ENCODE data around the gene SPRED2. TPM values are rescaled to one million over a fixed set of nuclear protein-coding genes. Genes with fewer than 3 reads are reported as not detected.
A peak's percentile ranks its signal among the peaks of the same experiment; 100 is the strongest.

Gene SPRED2
- total RNA-seq, 4 donors from 2014 or later, result 15.6 to 63.0 (median 44.8) TPM

- Histone ChIP-seq H3K4me1 (peaks cover 0 to 4% of the 10 kb centered on the region in 2 donors), H3K27me3 (no peaks in the 10 kb centered on the region), H3K27ac (peak overlapping the region; percentile 98 to 99), H3K36me3 (no peaks in the 10 kb centered on the region), H3K9me3 (no peaks in the 10 kb centered on the region), H3K4me3 (peak overlapping the region in 1 of 2 donors; percentile 76)
- no peak for TF ChIP-seq CTCF (IDR thresholded peaks at IDR 0.05)
- no peak for TF ChIP-seq POLR2A (IDR thresholded peaks at IDR 0.05)
- intact Hi-C loops (cut with DNase I; ENCODE audit: low total_unique reads), result no loop called here
- DNase-seq, result no peak
These were observed 2.3 kb upstream of the SPRED2 start for GRCh38 chr2:65434592-65435241.

GRCh38 chr2:65431421-65432226, 775 bp downstream of the SPRED2 start:
- intact Hi-C loops (cut with DNase I; ENCODE audit: low total_unique reads), result no loop called here
- Histone ChIP-seq H3K27me3 (no peaks in the 10 kb centered on the region), H3K36me3 (no peaks in the 10 kb centered on the region), H3K4me3 (peak overlapping the region; percentile 85 to 87), H3K9me3 (no peaks in the 10 kb centered on the region), H3K27ac (peak overlapping the region; percentile 90 to 98), H3K4me1 (peaks cover 0 to 4% of the 10 kb centered on the region in 2 donors)
- TF ChIP-seq POLR2A (IDR thresholded peaks at IDR 0.05), result no peak
- TF ChIP-seq CTCF (IDR thresholded peaks at IDR 0.05), result no peak
- peak; percentile 40 to 67 for DNase-seq

- Histone ChIP-seq H3K4me1 (peaks cover 0 to 4% of the 10 kb centered on the region in 2 donors), H3K27me3 (no peaks in the 10 kb centered on the region), H3K36me3 (no peaks in the 10 kb centered on the region), H3K27ac (peak overlapping the region; percentile 90 to 98), H3K4me3 (peak overlapping the region; percentile 85 to 87), H3K9me3 (no peaks in the 10 kb centered on the region)
- TF ChIP-seq CTCF (IDR thresholded peaks at IDR 0.05) (peak in 1 of 4 experiments; percentile 9), POLR2A (IDR thresholded peaks at IDR 0.05) (peak in 1 of 2 donors; percentile 24)
- DNase-seq, result peak; percentile 50 to 52
- intact Hi-C loops (cut with DNase I; ENCODE audit: low total_unique reads), result no loop called here
These were observed 1.6 kb downstream of the SPRED2 start for GRCh38 chr2:65430603-65431420.

GRCh38 chr2:65429786-65430602, 2.4 kb downstream of the SPRED2 start:
- Histone ChIP-seq H3K27ac (peak overlapping the region; percentile 90 to 98), H3K4me1 (peaks cover 0 to 4% of the 10 kb centered on the region in 2 donors), H3K36me3 (no peaks in the 10 kb centered on the region), H3K27me3 (no peaks in the 10 kb centered on the region), H3K4me3 (peak overlapping the region; percentile 85 to 87), H3K9me3 (no peaks in the 10 kb centered on the region)
- DNase-seq, result peak; percentile 18 to 20
- TF ChIP-seq POLR2A (IDR thresholded peaks at IDR 0.05) (no peak), CTCF (IDR thresholded peaks at IDR 0.05) (no peak)
- intact Hi-C loops (cut with DNase I; ENCODE audit: low total_unique reads), result no loop called here

Measured in uterus (tissue), 4 donors.